Right ventricle myocardium superior (tissue), 1 donor: ENCODE results near the gene ZAR1. TPM values are rescaled to one million over a fixed set of nuclear protein-coding genes. Genes with fewer than 3 reads are reported as not detected.

Experiments
- ATAC-seq: fragments of 200-7000 bp; cut with Tn5 transposase; one replicate; pipeline ENCODE4 v1.9.1; 2020; ENCODE audit warnings: mild to moderate bottlenecking; ENCODE audit not compliant: poor library complexity
- DNase-seq: peaks from one replicate; pipeline ENCODE4 v3.0.0-alpha.2; 2020
- intact Hi-C: fragments of 100-400 bp; cut with DNase I; formaldehyde crosslinking; loops from one replicate; pipeline ENCODE4 v1.11.2; 2022
- total RNA-seq: library from RNA; stranded (reverse); fragmentation: NEBNext Ultra II Directional; extraction: Animal tissue kit (Norgen Biotek cat#: 25700); gene quantifications from one replicate; pipeline ENCODE4 v1.2.1, GENCODE V29; 2021
- donor health status: DM: no; HTN: yes; CAD: no; lungs with severe emphysema.

The ZAR1 gene
- total RNA-seq, 1 donor from 2014 or later = not detected

DNA sequence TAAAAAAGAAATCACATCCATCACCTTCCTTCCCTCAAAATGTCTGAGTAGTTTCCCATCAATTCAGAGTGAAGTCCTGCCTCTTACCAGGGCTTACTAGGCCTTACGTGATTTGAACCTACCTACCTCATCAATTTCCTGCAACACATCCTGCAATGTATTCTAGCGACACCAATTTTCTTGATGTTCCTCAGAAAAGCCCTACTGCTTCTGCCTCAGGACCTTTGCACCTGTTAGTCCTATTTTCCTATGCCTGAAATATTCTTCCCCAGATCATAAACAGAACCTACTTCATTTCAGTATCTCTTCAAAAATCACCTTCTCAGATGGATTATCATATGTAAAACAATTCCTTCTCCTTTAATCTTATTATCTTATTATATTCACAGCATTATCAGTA lies 52.8 kb downstream of the ZAR1 start:
- DNase-seq = no peak
- intact Hi-C loops = no loop called here
- ATAC-seq = no peak

DNA sequence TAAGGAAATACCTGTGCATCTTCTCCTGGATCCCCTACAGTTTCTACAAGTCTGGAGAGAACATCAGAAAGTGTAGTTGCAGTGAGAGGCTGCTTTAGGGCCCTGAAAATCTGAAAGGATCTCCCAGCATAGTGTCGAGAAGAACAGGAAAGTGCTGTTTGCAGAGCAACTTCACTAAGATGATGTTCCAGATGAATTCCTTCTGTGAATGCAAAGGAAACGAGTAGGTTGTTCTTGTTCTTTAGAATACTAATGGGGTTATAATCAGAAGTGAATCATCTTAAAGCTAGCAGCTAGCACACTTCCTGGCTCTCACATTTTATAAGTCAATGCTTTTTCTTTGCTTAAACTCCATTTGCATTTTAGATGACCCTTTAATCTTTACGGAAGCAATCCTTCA lies 53.7 kb downstream of the ZAR1 start:
- no peak for DNase-seq
- intact Hi-C loops = no loop called here
- no peak for ATAC-seq

Other genes starting within 250 kb of the ZAR1 start
- 1.7 TPM for gene TEC, start 220.4 kb upstream of the ZAR1 start, total RNA-seq
- 110 TPM for gene SLAIN2, start 148.7 kb upstream of the ZAR1 start, total RNA-seq
- gene SLC10A4, start 6.9 kb upstream of the ZAR1 start, total RNA-seq = not detected